GM12872 (cell line): ENCODE results near the gene UBE2K.

Experiments used
- TF ChIP-seq, protein P1 (sequence below): IDR thresholded peaks from 3 replicates; pipeline ENCODE4 v1.5.1; 2011; ENCODE audit warnings: low read depth, mild to moderate bottlenecking, low read length, moderate library complexity; ENCODE audit not compliant: insufficient read depth

Gene UBE2K

DNA sequence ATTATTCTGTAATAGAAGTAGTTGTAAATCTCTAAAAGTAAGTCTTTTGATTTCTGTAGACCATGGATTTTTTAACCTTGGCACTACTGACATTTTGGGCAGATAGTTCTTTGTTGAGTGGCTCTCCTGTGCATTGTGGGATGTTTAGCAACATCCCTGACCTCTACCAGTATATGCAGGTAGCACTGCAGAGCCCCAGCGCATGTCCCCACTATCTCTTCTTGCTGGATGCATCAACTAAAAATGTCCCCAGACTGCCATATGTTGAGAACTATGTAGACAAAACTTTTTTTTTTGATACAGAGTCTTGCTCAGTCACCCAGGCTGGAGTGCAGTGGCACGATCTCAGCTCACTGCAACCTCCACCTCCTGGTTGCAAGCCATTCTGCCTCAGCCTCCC is 4.8 kb downstream of the UBE2K start:
- TF ChIP-seq, protein P1, sequence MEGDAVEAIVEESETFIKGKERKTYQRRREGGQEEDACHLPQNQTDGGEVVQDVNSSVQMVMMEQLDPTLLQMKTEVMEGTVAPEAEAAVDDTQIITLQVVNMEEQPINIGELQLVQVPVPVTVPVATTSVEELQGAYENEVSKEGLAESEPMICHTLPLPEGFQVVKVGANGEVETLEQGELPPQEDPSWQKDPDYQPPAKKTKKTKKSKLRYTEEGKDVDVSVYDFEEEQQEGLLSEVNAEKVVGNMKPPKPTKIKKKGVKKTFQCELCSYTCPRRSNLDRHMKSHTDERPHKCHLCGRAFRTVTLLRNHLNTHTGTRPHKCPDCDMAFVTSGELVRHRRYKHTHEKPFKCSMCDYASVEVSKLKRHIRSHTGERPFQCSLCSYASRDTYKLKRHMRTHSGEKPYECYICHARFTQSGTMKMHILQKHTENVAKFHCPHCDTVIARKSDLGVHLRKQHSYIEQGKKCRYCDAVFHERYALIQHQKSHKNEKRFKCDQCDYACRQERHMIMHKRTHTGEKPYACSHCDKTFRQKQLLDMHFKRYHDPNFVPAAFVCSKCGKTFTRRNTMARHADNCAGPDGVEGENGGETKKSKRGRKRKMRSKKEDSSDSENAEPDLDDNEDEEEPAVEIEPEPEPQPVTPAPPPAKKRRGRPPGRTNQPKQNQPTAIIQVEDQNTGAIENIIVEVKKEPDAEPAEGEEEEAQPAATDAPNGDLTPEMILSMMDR = no peak

DNA sequence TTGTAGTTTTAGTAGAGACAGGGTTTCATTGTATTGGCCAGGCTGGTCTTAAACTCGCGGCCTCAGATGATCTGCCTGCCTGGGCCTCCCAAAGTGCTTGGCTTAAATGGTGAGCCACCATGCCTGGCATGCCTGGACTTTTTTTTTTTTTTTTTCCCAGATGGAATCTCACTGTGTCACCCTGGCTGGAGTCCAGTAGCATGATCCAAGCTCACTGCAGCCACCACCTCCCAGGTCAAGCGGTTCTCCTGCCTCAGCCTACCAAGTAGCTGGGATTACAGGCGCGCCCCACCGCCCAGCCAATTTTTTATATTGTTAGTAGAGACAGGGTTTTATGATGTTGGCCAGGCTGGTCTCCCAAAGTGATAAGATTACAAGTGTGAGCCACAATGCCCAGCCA is 8.4 kb downstream of the UBE2K start:
- TF ChIP-seq, protein P1 = no peak

DNA sequence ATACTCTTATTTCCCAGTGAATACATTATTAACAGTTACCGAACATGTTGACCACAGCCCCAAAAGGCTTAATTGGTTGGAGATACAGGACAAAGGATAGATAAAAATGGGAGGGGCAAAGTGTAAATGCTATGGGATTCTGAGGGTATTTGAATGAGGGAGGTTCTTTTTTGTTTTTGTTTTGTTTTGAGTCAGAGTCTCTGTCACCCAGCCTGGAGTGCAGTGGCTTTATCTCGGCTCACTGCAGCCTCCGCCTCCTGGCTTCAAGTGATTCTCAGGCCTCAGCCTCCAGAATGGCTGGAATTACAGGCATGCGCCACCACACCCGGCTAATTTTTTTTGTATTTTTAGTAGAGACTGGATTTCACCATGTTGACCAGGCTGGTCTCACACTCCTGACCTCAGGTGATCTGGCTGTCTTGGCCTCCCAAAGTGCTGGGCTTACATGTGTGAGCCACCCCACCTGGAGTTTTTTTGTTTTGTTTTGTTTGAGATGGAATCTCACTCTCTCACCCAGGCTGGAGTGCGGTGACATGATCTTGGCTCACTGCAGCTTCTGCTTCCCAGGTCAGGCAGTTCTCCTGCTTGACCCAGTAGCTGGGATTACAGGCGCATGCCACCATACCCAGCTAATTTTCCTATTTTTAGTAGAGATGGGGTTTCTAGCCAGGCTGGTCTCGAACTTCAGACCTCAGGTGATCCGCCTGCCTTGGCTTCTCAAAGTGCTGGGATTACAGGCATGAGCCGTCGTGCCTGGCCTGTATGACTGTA is 9.0 kb downstream of the UBE2K start:
- TF ChIP-seq, protein P1 = no peak

DNA sequence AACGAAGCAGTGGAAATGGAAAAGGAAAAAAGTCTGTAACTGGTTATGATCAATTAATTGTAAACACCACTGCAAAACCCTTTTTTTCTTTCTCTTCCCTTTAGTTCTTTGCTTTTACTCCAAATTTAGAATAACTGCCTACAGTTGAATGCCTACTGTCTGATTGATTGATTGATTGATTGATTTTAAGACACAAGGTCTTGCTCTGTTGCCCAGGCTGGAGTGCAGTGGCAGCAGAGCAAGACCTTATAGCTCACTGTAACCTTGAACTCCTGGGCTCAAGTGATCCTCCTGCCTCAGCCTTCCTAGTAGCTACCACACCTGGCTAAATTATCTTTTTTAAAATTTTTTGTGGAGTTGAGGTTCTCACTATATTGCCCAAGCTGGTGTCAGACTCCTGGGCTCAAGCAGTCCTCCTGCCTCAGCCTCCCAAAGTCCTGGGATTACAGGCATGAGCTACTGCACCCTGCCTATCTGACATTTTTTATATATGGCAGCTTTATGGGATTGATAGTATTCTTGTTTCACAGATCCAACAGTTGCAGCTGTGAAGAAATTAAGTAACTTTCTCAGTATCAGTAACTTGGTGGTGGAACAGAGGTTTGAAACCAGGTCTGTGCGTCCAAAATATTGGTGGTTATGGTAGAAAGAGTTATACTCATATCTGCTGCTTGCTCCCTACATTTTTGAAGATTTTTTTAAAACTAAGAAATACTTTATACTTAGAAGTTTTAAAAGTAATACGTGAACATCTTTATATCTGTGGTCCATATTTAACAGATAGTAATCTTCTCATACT is 12.4 kb downstream of the UBE2K start:
- TF ChIP-seq, protein P1 = no peak

DNA sequence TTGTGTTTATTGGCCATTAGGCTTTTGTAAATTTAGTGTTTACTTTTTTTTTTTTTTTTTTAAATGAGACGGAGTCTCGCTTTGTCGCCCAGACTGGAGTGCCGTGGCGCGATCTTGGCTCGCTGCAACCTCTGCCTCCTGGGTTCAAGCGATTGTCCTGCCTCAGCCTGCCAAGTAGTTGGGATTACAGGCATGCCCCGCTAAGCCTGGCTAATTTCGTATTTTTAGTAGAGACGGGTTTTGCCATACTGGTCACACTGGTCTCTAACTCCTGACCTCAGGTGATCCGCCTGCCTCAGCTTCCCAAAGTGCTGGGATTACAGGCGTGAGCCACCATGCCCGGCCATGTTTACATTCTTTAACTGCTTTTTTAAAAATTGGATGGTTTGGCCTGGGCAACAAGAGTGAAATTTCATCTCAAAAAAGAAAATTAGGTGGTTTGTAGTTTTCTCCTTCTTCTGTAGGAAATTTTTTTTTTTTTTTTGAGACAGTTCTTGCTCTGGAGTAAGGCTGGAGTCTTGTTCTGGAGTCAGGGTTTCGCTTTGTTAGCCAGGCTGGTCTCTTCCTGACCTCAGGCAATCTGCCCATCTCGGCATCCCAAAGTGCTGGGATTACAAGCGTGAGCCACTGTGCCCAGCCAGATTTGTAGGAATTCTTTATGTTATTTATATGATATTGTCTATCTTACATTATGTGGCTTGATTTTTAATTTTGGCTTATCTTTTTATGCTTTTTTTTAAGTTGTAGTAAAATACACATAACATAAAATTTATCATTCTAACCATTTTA is 15.1 kb downstream of the UBE2K start:
- TF ChIP-seq, protein P1 = no peak

DNA sequence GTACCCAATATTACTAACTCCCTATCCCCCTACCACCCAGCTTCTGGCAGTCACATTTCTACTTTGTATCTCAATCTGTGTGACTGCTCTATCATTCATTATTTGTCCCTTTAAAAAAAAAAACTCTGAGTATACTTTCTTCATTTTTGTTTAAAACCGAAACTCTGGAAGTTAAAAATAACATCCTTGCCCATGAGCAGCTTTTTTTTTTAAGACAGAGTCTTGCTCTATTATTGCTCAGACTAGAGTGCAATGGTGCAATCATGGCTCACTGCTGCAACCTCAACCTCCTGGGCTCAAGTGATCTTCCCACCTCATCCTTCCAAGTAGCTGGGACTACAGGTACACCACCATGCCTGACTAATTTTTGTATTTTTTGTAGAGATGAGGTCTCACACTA is 15.8 kb downstream of the UBE2K start:
- TF ChIP-seq, protein P1 = no peak

DNA sequence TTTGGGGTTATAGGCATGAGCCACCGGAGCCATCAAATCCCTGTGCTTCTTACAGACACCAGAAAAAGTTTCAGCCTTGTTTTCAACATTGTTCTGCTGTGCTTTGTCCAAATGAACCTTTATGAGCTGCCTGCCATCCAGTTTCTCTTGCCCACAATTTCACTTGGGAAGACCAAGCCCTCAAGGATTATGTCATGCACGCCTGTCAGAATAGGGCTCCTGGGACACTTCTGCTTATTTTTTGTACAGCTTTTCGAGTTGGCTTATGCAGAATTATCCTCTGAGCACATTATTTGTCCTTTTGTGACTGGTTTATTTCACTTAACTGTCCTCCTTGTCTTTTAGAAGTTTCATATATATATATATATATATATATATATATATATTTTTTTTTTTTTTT is 16.2 kb downstream of the UBE2K start:
- TF ChIP-seq, protein P1 = no peak
